ENCODE data around the gene SCGB3A2.

- TF ChIP-seq CTCF (IDR thresholded peaks at IDR 0.05 in 8 of 11, conservative IDR thresholded peaks at IDR 0.05 in 3 of 11) (no peak), POLR2A (IDR thresholded peaks at IDR 0.05) (no peak)
These were observed 9.4 kb upstream of the SCGB3A2 start for GRCh38 chr5:147869112-147869511.
